NB4 (cell line): ENCODE data around the gene DRAP1.

ENCODE experiments used
- CTCF ChIP-seq: IDR thresholded peaks from one replicate; pipeline ENCODE4 v1.5.1; 2012; ENCODE audit warnings: low read depth, low read length
- MAX ChIP-seq: IDR thresholded peaks from 2 replicates; pipeline ENCODE4 v1.6.1; 2011; ENCODE audit warnings: low read depth, low read length
- POLR2A ChIP-seq: IDR thresholded peaks from 2 replicates; pipeline ENCODE4 v1.6.1; 2011; ENCODE audit warnings: mild to moderate bottlenecking; ENCODE audit not compliant: insufficient read length; ENCODE audit errors: extremely low read depth

- TF ChIP-seq POLR2A = no peak
- TF ChIP-seq CTCF = no peak
- TF ChIP-seq MAX = no peak
These were observed 39.2 kb upstream of the DRAP1 start for GRCh38 chr11:65880027-65880426.
